SKM-1 treated with dmso at 0.1 percent for 144 hours (cell line): Measurements from ENCODE around the gene SEC14L2.

Experiments used
- DNase-seq: peaks from one replicate; lab custom pipeline; 2025; ENCODE audit not compliant: unreplicated experiment; lab: John Stamatoyannopoulos, UW

SEC14L2 gene

GRCh38 chr22:30424534-30425326, 27.9 kb downstream of the SEC14L2 start:
- DNase-seq = peak; percentile 11

- no peak for DNase-seq
These were observed 28.5 kb downstream of the SEC14L2 start for GRCh38 chr22:30425327-30425615.

GRCh38 chr22:30425616-30426387, 29.0 kb downstream of the SEC14L2 start, which contains the start of gene MTFP1:
Gene MTFP1, plus strand, starts transcription at chr22:30425768. Its CDS starts 112 bp downstream, at chr22:30425880.
- DNase-seq = peak; percentile 70

DNA sequence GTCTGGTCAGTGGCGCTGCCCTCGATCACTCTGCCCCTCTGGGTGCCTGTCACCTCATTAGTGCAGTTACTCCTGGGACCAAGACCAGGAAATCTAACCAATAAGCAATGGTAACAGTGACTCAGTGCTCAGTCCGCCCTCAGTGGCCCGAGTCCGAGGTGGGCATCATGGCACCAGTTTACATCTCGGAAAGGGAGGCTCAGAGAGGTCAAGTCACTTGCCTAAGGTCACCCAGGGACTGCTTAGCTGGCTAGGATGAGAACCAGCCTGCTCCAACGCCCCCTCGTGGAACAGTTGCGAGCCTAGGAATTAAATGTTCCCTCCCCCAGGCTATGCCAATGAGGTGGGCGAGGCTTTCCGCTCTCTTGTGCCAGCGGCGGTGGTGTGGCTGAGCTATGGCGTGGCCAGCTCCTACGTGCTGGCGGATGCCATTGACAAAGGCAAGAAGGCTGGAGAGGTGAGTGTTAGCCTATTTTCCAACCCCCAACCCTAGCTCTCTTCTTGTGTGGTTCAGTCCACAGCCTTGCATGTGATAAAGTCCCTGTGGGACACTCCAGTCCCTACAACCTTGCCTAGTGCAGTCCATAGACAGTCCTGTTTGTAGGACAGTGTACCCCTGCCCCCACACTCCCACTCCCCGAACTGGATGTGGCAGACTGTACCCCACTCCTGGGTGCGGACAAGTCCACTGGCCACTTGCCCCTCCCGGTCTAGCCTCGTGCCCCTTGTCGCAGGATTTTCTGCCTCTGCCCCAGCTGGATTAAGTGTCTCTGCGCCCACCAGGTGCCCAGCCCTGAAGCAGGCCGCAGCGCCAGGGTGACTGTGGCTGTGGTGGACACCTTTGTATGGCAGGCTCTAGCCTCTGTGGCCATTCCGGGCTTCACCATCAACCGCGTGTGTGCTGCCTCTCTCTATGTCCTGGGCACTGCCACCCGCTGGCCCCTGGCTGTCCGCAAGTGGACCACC, 29.9 kb downstream of the SEC14L2 start:
- DNase-seq = peak; percentile 70

GRCh38 chr22:30427871-30428270, 31.1 kb downstream of the SEC14L2 start:
- no peak for DNase-seq

DNA sequence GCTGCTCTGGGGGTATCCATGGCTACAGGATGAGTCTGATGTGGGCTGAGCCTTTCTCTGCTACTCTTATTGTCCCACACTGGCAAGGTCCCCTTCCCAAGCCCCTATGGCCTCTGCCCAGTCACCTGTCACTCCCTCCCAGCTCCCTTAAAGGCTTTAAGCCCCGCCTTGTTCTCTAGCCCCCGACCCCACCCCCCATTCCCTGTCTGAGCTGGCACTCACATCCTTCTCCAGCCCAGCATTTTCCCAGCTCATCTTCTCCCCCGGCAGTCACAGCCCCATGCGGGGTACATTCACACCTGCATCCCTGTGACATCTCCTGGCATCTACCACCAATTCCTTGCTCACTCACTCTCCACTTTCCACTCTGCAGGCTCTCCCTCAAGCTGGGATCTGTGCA, 33.1 kb downstream of the SEC14L2 start:
- DNase-seq = no peak

GRCh38 chr22:30430933-30431332, 34.1 kb downstream of the SEC14L2 start:
- DNase-seq = no peak

GRCh38 chr22:30432096-30432495, 35.3 kb downstream of the SEC14L2 start:
- no peak for DNase-seq

DNA sequence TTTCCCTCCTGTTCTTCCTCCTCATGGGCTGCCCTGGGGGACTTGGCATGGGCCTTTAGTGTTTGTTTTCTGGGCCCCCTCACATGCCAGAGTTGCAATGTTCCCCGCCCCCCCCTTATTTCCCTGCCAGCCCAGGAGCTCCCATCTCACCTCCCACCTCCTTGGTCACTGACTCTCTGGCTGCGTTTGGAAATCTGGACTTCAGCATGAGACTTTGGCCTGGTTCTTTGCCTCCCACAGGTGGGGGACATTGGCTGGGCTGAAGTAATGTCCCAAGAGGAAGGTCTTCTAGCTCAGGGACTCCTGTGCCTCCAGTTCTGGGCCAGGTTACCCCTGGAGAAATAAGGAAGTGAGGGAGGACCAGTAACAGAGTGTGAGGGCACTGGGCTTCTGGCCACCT, 35.7 kb downstream of the SEC14L2 start:
- no peak for DNase-seq

GRCh38 chr22:30433227-30433626, 36.4 kb downstream of the SEC14L2 start:
- no peak for DNase-seq

- no peak for DNase-seq
These were observed 37.0 kb downstream of the SEC14L2 start for GRCh38 chr22:30433773-30434172.

DNA sequence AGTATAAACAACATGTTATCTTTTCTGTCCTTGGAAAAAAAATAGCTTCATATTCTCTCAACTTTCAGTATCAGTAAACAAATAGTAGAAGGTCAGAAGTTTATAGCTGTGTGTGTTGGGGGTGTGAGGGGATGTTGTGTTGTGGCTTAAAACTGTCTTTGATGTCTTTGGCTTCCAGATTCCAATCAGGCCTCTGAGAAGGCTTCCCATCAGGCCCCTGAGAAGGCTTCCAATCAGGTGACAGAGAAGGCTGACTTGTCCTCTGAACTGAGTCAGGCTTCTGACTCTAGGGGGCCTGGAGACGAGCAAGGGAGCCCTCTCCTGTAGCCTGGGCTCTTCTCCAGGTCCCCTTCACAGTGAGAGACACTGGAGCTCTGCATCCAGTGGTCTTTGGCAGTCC, 38.0 kb downstream of the SEC14L2 start:
- no peak for DNase-seq

GRCh38 chr22:30435674-30436126, 38.9 kb downstream of the SEC14L2 start:
- no peak for DNase-seq

- no peak for DNase-seq
These were observed 39.4 kb downstream of the SEC14L2 start for GRCh38 chr22:30436196-30436595.

GRCh38 chr22:30438559-30438958, 41.7 kb downstream of the SEC14L2 start:
- no peak for DNase-seq

GRCh38 chr22:30439226-30439625, 42.4 kb downstream of the SEC14L2 start:
- DNase-seq = no peak

DNA sequence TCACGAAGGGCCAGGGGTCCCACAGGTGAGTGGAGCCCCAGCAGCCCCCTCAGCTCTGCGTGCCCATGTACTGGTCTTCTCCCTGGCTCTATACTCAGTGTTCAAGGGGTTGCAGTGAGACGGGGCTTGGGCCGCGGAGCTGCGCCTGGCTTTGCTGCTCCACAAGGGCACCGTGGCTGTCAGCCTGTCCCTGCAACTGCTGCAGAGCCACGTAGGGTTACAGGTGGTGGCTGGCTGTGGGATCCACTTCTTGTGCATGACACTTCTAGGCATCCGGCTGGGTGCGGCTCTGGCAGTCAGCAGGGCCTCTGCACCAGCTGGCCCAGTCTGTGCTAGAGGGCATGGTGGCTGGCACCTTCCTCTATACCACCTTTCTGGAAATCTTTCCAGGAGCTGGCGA, 43.0 kb downstream of the SEC14L2 start:
- DNase-seq = no peak

- DNase-seq = no peak
These were observed 44.3 kb downstream of the SEC14L2 start for GRCh38 chr22:30441088-30441487.

DNA sequence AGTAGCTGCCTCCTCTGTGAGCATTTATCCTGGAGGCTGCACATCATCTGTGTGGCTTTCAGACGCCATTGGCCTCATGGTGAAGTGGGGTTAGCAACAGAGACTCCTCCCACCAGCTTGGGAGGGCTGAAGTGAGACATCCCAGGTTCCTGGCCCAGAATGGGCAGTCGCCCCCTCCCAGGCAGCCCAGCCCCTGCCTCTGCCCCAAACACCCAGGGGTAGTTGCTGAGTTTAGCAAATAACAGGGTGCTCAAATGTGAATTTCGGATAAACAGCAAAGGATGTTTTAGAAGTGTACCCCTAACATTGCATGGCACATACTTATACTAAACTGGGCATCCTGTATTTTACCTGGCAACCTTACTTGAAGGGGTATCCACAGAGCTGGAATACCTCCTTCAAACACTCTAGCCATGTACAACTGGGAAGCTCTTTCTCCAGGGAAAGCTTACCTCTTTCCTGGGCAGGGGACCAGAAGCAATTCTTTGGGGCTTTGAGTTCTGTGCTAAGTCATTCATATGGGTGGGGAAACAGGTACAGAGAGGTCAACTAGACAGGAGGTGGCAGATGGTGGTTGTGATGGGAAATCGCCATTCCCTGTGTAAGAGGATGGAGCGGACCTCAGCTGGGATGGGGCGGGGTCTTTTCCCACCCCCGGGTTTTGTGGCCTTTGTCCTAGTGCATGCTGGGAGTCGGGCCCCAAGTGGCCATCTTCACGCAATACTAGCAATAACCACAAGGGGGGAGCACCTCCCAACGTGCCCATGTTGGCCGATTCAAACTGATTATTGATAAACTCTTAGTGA, 48.0 kb downstream of the SEC14L2 start:
- DNase-seq = no peak

GRCh38 chr22:30445438-30446145, 48.8 kb downstream of the SEC14L2 start:
- DNase-seq = no peak
